Mononuclear cell (primary cell): ENCODE measurements around the gene NRARP. TPM values are rescaled to one million over a fixed set of nuclear protein-coding genes. Genes with fewer than 3 reads are reported as not detected.
"Not testable (repeated sequence)": the region's sequence is repeated elsewhere in the genome, so short reads cannot be mapped to it uniquely, and the experiment has no call there.

Source experiments
- H3K27me3 ChIP-seq: 2 replicates; pipeline ENCODE4 v1.6.0; 2011; ENCODE audit warnings: low read length, control low read depth; ENCODE audit not compliant: insufficient read depth
- H3K4me1 ChIP-seq: 2 replicates; pipeline ENCODE4 v1.5.1; 2011; ENCODE audit warnings: mild to moderate bottlenecking, low read length, control low read depth; ENCODE audit not compliant: insufficient read depth
- H3K4me3 ChIP-seq: 2 replicates; pipeline ENCODE4 v1.5.1; 2011; ENCODE audit warnings: mild to moderate bottlenecking, low read length, moderate library complexity
- H3K9me3 ChIP-seq: 2 replicates; pipeline ENCODE4 v1.5.1; 2011; ENCODE audit warnings: low read depth, mild to moderate bottlenecking, control low read depth, low read length
- total RNA-seq: library from RNA; depleted of rRNA; stranded (reverse); fragments of >200 nt; gene quantifications from one replicate; pipeline ENCODE4 v1.2.3, GENCODE V29; 2012

The NRARP gene
- total RNA-seq, 1 donor, result 1.8 TPM

DNA sequence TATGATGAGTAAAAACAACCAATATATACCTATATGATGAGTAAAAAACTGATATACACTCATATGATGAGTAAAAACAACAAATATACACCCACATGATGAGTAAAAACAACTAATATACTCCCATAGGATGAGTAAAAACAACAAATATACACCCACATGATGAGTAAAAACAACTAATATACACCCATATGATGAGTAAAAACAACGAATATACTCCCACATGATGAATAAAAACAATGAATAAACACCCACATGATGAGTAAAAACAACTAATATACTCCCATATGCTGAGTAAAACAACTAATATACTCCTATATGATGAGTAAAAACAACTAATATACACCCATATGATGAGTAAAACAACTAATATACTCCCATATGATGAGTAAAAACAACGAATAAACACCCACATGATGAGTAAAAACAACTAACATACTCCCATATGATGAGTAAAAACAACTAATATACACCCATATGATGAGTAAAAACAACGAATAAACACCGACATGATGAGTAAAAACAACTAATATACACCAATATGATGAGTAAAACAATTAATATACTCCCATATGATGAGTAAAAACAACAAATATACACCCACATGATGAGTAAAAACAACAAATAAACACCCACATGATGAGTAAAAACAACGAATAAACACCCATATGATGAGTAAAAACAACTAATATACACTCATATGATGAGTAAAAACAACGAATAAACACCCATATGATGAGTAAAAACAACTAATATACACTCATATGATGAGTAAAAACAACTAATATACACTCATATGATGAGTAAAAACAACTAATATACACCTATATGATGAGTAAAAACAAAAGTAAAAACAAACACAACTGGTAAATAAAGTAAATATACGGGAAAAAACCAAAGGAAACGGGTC lies 25.8 kb upstream of the NRARP start:
- not testable (repeated sequence) for H3K9me3 ChIP-seq, H3K4me3 ChIP-seq
- Histone ChIP-seq H3K4me1 (peaks cover 15% of the 10 kb centered on the region), H3K27me3 (peaks cover 10% of the 10 kb centered on the region)

GRCh38 chr9:137326445-137327065 lies 24.5 kb upstream of the NRARP start:
- Histone ChIP-seq H3K4me3 (no peak overlapping the region), H3K27me3 (peaks cover 10% of the 10 kb centered on the region), H3K4me1 (peaks cover 15% of the 10 kb centered on the region), H3K9me3 (peaks cover 9% of the 10 kb centered on the region)

GRCh38 chr9:137325799-137326198 lies 23.7 kb upstream of the NRARP start:
- Histone ChIP-seq H3K4me1 (peaks cover 21% of the 10 kb centered on the region), H3K9me3 (peaks cover 9% of the 10 kb centered on the region), H3K27me3 (peaks cover 10% of the 10 kb centered on the region), H3K4me3 (no peak overlapping the region)

- Histone ChIP-seq H3K4me3 (no peak overlapping the region), H3K9me3 (peaks cover 9% of the 10 kb centered on the region), H3K4me1 (peaks cover 27% of the 10 kb centered on the region), H3K27me3 (peaks cover 10% of the 10 kb centered on the region)
Measured at GRCh38 chr9:137325124-137325523, 23.1 kb upstream of the NRARP start.

- peaks cover 10% of the 10 kb centered on the region for H3K27me3 ChIP-seq
- no peak overlapping the region for H3K4me3 ChIP-seq
- H3K4me1 ChIP-seq, result peaks cover 30% of the 10 kb centered on the region
- peaks cover 9% of the 10 kb centered on the region for H3K9me3 ChIP-seq
Measured at GRCh38 chr9:137323531-137324331, 21.7 kb upstream of the NRARP start.

- H3K4me1 ChIP-seq, result peaks cover 24% of the 10 kb centered on the region
- H3K4me3 ChIP-seq, result no peak overlapping the region
- H3K27me3 ChIP-seq, result no peaks in the 10 kb centered on the region
- no peaks in the 10 kb centered on the region for H3K9me3 ChIP-seq
Measured at GRCh38 chr9:137321726-137322361, 19.8 kb upstream of the NRARP start.

GRCh38 chr9:137320555-137321384 lies 18.7 kb upstream of the NRARP start:
- H3K27me3 ChIP-seq, result no peaks in the 10 kb centered on the region
- no peaks in the 10 kb centered on the region for H3K9me3 ChIP-seq
- no peak overlapping the region for H3K4me3 ChIP-seq
- peaks cover 20% of the 10 kb centered on the region for H3K4me1 ChIP-seq

DNA sequence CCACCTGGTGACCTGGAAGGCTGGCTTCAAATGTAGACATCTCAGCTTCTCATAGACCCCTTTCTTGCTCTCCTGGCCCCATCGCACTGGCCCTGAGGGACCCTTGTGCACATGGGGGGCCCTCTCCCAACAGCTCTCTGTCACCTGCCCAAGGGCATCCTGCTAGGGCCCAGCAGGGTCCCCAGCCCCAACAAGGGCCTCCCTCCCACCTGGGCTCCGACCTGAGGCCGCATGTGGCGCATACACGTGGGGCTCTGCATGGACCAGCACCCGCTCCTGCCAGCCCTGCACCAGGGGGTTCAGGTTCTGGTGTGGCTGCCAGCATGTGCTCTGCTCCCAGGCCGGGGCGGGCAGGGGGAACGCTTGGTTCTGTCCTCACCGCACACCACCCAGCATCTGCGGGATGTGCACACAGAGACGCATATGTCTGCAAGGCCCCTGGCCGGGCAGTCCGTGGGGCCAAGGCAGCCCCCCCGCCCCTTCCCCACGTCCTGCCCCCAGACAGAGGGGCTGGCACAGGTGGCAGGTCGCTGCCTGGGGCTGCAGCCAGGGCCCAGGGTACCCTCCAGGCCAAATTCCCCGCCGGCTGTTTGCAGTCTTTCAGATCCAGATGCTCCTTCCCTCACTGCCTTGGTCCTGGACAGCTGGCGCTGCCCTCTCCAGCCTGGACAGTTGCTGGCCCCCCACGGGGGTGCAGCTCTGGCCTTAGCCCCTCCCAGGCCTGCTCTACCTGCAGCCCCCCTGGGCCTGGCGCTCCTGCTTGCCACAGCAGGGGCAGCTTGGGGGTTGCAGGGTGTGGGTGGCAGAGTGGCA lies 17.9 kb upstream of the NRARP start:
- no peak overlapping the region for H3K4me3 ChIP-seq
- H3K9me3 ChIP-seq, result no peaks in the 10 kb centered on the region
- H3K27me3 ChIP-seq, result no peaks in the 10 kb centered on the region
- H3K4me1 ChIP-seq, result peaks cover 19% of the 10 kb centered on the region

GRCh38 chr9:137319011-137319738 lies 17.1 kb upstream of the NRARP start:
- Histone ChIP-seq H3K27me3 (no peaks in the 10 kb centered on the region), H3K4me1 (peaks cover 19% of the 10 kb centered on the region), H3K4me3 (no peak overlapping the region), H3K9me3 (no peaks in the 10 kb centered on the region)

DNA sequence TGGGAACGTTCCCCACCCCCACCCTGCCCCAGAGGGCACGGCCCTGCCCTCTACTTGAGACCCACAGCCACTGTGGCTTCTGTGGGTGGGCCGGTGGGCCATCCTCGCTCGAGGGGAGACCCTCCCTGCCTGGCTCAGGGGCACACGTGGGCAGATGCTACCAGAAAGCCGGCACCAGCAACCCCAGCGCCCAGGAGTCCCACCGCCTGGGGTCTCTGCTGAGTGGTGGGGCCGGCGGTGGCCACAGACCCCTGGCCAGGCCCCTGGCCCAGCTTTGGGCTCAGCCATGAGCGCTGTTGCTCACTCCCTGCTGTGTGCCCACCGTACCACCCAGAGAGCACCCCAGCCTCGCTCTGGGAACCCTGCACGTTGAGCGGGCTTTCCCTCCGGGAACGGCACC lies 16.5 kb upstream of the NRARP start:
- Histone ChIP-seq H3K27me3 (no peaks in the 10 kb centered on the region), H3K4me3 (no peak overlapping the region), H3K4me1 (peaks cover 19% of the 10 kb centered on the region), H3K9me3 (no peaks in the 10 kb centered on the region)

- no peaks in the 10 kb centered on the region for H3K9me3 ChIP-seq
- H3K4me3 ChIP-seq, result no peak overlapping the region
- peaks cover 19% of the 10 kb centered on the region for H3K4me1 ChIP-seq
- no peaks in the 10 kb centered on the region for H3K27me3 ChIP-seq
Measured at GRCh38 chr9:137317718-137318511, 15.8 kb upstream of the NRARP start.

DNA sequence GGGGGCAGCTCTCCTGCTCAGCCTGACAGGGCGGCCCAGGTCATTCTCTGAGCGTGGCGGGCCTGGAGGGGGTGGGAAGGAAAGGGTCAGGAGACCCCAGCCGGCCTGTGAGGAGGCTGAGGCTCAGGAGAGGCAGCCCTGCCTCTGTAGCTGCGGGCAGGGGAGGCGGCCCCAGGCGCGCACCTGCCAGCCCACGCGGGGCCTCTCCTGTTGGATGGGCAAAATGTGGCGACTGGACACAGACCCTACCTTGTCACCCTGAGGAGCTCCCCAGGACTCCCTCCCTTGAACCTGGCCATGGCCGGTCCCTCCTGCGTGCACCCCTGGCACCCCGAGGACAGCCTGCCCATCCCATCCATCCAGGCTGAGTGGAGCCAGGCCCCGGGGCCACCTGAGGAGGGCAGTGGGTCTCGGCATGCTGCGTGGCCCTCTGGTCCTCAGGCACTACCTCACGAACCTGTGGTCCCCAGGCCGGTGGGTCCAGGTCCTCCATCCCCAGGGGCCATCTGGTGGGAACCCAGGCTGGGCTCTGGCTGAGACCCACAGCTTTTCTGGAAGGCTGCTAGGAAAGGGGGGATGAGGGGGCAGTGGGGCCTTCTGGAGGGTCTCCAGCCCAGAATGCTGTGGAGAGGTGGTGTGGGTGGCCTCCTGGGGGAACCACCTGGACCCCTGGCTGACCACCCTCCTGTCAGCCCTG lies 15.1 kb upstream of the NRARP start:
- H3K4me3 ChIP-seq, result no peak overlapping the region
- no peaks in the 10 kb centered on the region for H3K27me3 ChIP-seq
- no peaks in the 10 kb centered on the region for H3K9me3 ChIP-seq
- H3K4me1 ChIP-seq, result peaks cover 19% of the 10 kb centered on the region
